Calu3 (cell line): ENCODE measurements around the gene KRT33B. TPM values are rescaled to one million over a fixed set of nuclear protein-coding genes. Genes with fewer than 3 reads are reported as not detected.

Source experiments
- BruUV-seq: library from RNA; stranded (reverse); fragments of 400-500 nt; replicated peaks from 2 replicates; lab custom pipeline; 2021; lab: Mats Ljungman, UMichigan
- CTCF ChIA-PET: fragments of 300-600 bp; sonication (Branson Sonifier 250); formaldehyde crosslinking; loops from one replicate; lab custom pipeline; 2022; ENCODE audit warnings: antibody characterized with exemption; lab: Charles Lee
- DNase-seq: peaks from one replicate; pipeline ENCODE4 v3.0.0; 2022
- H3K27ac Mint-ChIP-seq: one replicate; pipeline ENCODE4 v1.8.0; 2022; ENCODE audit warnings: mixed read lengths; ENCODE audit not compliant: unreplicated experiment
- H3K27me3 Mint-ChIP-seq: one replicate; pipeline ENCODE4 v1.8.0; 2022; ENCODE audit warnings: mixed read lengths; ENCODE audit not compliant: unreplicated experiment
- H3K36me3 Mint-ChIP-seq: one replicate; pipeline ENCODE4 v1.8.0; 2022; ENCODE audit warnings: mild to moderate bottlenecking, moderate library complexity, mixed read lengths; ENCODE audit not compliant: insufficient read depth, unreplicated experiment
- H3K4me1 Mint-ChIP-seq: one replicate; pipeline ENCODE4 v1.8.0; 2022; ENCODE audit warnings: mild to moderate bottlenecking, low read depth, mixed read lengths; ENCODE audit not compliant: unreplicated experiment
- H3K4me3 Mint-ChIP-seq: one replicate; pipeline ENCODE4 v1.8.0; 2022; ENCODE audit warnings: mild to moderate bottlenecking, low read depth, moderate library complexity, mixed read lengths; ENCODE audit not compliant: unreplicated experiment
- H3K9me3 Mint-ChIP-seq: one replicate; pipeline ENCODE4 v1.8.0; 2022; ENCODE audit warnings: low read depth, mixed read lengths; ENCODE audit not compliant: unreplicated experiment
- intact Hi-C: fragments of 100-400 bp; cut with micrococcal nuclease; formaldehyde crosslinking; loops from one replicate; pipeline ENCODE4 v1.10.0; 2022; ENCODE audit not compliant: unreplicated experiment
- total RNA-seq: library from RNA; stranded (reverse); gene quantifications from 2 replicates; pipeline ENCODE4 v1.2.3, GENCODE V29; 2022
- TF ChIP-seq, protein P1 (sequence below): fragments of 200-600 bp; IDR thresholded peaks from one replicate; pipeline ENCODE4 v1.8.0; 2022; ENCODE audit warnings: antibody characterized with exemption; ENCODE audit not compliant: unreplicated experiment

Gene KRT33B
- total RNA-seq, 1 experiment from 2014 or later, result not detected

DNA sequence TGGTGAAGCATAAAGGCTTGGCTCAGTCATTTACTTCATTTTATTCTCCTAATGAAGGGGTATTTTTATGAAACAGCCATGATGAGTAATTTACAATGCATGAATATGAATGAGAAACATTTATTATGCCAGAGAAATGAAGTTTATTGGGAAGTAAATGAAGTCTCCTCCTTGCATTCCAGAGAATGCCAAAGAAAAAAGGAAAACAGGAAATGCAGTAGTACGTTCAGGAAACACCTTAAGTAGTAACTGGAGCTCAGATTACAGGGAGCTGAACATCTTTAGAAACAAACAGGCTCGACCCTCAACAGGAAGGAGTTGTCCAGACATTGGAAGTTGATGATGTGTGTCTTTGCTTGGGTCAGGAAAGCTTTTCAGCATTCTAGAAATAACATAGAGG lies 7.9 kb upstream of the KRT33B start:
- DNase-seq, result no peak
- H3K4me3 Mint-ChIP-seq, result no peak overlapping the region
- H3K27me3 Mint-ChIP-seq, result peaks cover 12% of the 10 kb centered on the region
- TF ChIP-seq, protein P1, sequence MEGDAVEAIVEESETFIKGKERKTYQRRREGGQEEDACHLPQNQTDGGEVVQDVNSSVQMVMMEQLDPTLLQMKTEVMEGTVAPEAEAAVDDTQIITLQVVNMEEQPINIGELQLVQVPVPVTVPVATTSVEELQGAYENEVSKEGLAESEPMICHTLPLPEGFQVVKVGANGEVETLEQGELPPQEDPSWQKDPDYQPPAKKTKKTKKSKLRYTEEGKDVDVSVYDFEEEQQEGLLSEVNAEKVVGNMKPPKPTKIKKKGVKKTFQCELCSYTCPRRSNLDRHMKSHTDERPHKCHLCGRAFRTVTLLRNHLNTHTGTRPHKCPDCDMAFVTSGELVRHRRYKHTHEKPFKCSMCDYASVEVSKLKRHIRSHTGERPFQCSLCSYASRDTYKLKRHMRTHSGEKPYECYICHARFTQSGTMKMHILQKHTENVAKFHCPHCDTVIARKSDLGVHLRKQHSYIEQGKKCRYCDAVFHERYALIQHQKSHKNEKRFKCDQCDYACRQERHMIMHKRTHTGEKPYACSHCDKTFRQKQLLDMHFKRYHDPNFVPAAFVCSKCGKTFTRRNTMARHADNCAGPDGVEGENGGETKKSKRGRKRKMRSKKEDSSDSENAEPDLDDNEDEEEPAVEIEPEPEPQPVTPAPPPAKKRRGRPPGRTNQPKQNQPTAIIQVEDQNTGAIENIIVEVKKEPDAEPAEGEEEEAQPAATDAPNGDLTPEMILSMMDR, result no peak
- intact Hi-C loops, result no loop called here
- H3K27ac Mint-ChIP-seq, result no peak overlapping the region
- no TSS peak for BruUV-seq
- H3K9me3 Mint-ChIP-seq, result peaks cover 16% of the 10 kb centered on the region
- H3K36me3 Mint-ChIP-seq, result no peaks in the 10 kb centered on the region
- CTCF ChIA-PET, result interaction anchor here (0.6 kb wide), 1 partner anchor 26 kb away, joined by 3 read pairs; no protein-coding TSS in a partner anchor
- H3K4me1 Mint-ChIP-seq, result no peaks in the 10 kb centered on the region

DNA sequence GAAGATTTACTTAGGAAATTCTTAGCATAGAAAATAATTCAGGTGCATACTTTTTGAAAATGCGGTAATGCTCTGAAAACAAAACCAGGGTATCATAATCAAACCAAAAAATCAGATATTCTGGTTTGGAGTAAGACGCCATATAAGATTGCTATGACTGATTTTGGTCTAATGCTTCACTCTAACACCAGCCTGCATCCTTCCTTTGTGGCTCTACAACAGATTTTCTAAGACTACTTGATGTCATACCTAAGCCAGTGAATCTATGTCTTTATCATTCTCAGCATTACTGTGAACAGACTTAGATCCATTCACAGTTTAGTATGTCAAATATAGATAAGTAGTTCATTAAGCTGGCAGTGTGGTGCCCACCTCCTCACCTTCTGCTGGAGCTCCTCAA lies 590 bp downstream of the KRT33B start:
- TF ChIP-seq, protein P1, result no peak
- intact Hi-C loops, result no loop called here
- no peaks in the 10 kb centered on the region for H3K27me3 Mint-ChIP-seq
- H3K4me1 Mint-ChIP-seq, result peaks cover 1% of the 10 kb centered on the region
- H3K27ac Mint-ChIP-seq, result no peak overlapping the region
- CTCF ChIA-PET, result interaction anchor here (0.6 kb wide), 1 partner anchor 502 kb away, joined by 3 read pairs; no protein-coding TSS in a partner anchor
- no peaks in the 10 kb centered on the region for H3K36me3 Mint-ChIP-seq
- BruUV-seq, result no TSS peak
- H3K9me3 Mint-ChIP-seq, result peaks cover under 1% of the 10 kb centered on the region
- no peak overlapping the region for H3K4me3 Mint-ChIP-seq
- no peak for DNase-seq

DNA sequence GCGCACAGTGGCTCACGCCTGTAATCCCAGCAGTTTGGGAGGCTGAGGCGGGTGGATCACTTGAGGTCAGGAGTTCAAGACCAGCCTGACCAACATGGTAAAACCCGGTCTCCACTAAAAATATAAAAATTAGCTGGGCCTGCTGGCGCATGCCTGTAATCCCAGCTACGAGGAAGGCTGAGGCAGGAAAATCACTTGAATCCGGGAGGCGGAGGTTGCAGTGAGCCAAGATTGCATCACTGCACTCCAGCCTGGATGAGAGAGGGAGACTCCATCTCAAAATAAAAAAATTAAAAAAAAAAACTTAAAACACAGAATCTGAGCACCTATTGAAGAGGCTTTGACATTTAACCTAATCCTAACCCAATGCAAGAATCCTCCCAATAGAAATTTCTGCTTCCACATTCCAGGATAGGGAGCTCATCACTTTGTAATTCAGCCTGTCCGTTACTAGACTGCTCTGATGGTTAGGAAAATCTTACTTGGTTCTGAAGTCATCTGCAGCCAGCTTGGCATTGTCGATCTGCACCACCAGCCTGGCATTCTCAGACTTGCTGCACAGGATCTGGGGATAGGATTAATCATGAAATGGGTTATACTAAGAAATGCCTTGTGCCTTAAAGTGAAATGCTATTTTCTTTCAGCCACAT lies 2.1 kb downstream of the KRT33B start:
- H3K27me3 Mint-ChIP-seq, result no peaks in the 10 kb centered on the region
- DNase-seq, result no peak
- TF ChIP-seq, protein P1, result no peak
- H3K36me3 Mint-ChIP-seq, result no peaks in the 10 kb centered on the region
- CTCF ChIA-PET, result no interaction called here
- H3K4me3 Mint-ChIP-seq, result no peak overlapping the region
- H3K4me1 Mint-ChIP-seq, result peaks cover 13% of the 10 kb centered on the region
- BruUV-seq, result no TSS peak
- no peaks in the 10 kb centered on the region for H3K9me3 Mint-ChIP-seq
- no peak overlapping the region for H3K27ac Mint-ChIP-seq
- intact Hi-C loops, result no loop called here

DNA sequence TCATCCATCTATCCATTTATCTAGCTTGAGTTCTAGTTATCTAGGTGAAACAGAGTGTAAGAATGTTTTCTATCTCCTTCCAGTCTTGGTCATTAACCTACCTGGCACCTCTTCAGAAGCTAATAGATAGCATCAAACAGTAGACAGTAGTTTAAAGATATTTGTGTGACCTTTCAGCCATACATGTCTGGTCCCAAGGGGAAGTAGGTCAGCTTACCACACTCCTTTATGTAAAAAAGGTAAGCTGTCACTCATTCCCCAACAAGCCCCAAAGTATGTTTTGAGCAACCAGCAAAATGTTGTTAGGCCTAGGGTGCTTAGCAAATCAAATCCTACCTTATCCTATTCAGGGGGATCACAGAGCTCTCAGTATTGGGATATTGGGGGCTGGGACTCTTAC lies 3.5 kb downstream of the KRT33B start:
- no peaks in the 10 kb centered on the region for H3K36me3 Mint-ChIP-seq

More for the DNA sequence above, 3.5 kb downstream of the KRT33B start:
- no peaks in the 10 kb centered on the region for H3K9me3 Mint-ChIP-seq
- no peak overlapping the region for H3K4me3 Mint-ChIP-seq
- CTCF ChIA-PET, result no interaction called here
- H3K27me3 Mint-ChIP-seq, result no peaks in the 10 kb centered on the region
- no TSS peak for BruUV-seq
- no peak overlapping the region for H3K27ac Mint-ChIP-seq
- peaks cover 24% of the 10 kb centered on the region for H3K4me1 Mint-ChIP-seq
- DNase-seq, result no peak
- TF ChIP-seq, protein P1, result no peak
- intact Hi-C loops, result no loop called here
